GM19452 (cell line): ENCODE data around the gene HHAT.

ENCODE experiments used
- ATAC-seq: cut with Tn5 transposase; IDR thresholded peaks from one replicate; pipeline ENCODE4 v1.9.1; 2021; ENCODE audit not compliant: unreplicated experiment

HHAT gene

GRCh38 chr1:210532223-210532598, 203.5 kb downstream of the HHAT start:
- no peak for ATAC-seq

- ATAC-seq = no peak
Measured at GRCh38 chr1:210535761-210536160, 207.1 kb downstream of the HHAT start.

GRCh38 chr1:210536254-210536961, 207.7 kb downstream of the HHAT start:
- ATAC-seq = no peak

- ATAC-seq = no peak
Measured at GRCh38 chr1:210540288-210540687, 211.6 kb downstream of the HHAT start.

GRCh38 chr1:210541680-210542358, 213.1 kb downstream of the HHAT start:
- ATAC-seq = no peak

GRCh38 chr1:210551899-210552298, 223.2 kb downstream of the HHAT start:
- ATAC-seq = no peak

- ATAC-seq = no peak
Measured at GRCh38 chr1:210553711-210554110, 225.0 kb downstream of the HHAT start.

GRCh38 chr1:210554382-210554781, 225.7 kb downstream of the HHAT start:
- no peak for ATAC-seq

GRCh38 chr1:210556475-210556874, 227.8 kb downstream of the HHAT start:
- ATAC-seq = no peak

GRCh38 chr1:210557426-210558077, 228.8 kb downstream of the HHAT start:
- no peak for ATAC-seq

GRCh38 chr1:210558302-210558701, 229.6 kb downstream of the HHAT start:
- no peak for ATAC-seq

GRCh38 chr1:210565306-210565705, 236.6 kb downstream of the HHAT start:
- no peak for ATAC-seq

GRCh38 chr1:210568631-210569030, 239.9 kb downstream of the HHAT start:
- no peak for ATAC-seq

- ATAC-seq = no peak
Measured at GRCh38 chr1:210570116-210570515, 241.4 kb downstream of the HHAT start.

- ATAC-seq = no peak
Measured at GRCh38 chr1:210571356-210572284, 242.9 kb downstream of the HHAT start.

GRCh38 chr1:210573141-210573540, 244.4 kb downstream of the HHAT start:
- ATAC-seq = no peak

GRCh38 chr1:210582205-210582970, 253.7 kb downstream of the HHAT start:
- ATAC-seq = no peak

GRCh38 chr1:210584439-210585113, 255.9 kb downstream of the HHAT start:
- ATAC-seq = peak; percentile 68

- no peak for ATAC-seq
Measured at GRCh38 chr1:210586771-210587170, 258.1 kb downstream of the HHAT start.

GRCh38 chr1:210587566-210587965, 258.9 kb downstream of the HHAT start:
- no peak for ATAC-seq
